Spleen (tissue), 7 donors: ENCODE measurements around the gene MAGI2.

ENCODE experiments used
- CTCF ChIP-seq, 11 experiments: fragments of 200-600 bp in 7 of 11; fragments of 450-650 bp in 4 of 11; sonication (generic) in 4 of 11; IDR thresholded peaks in 8 of 11; conservative IDR thresholded peaks in 3 of 11; 1 replicate in 7 of 11; 2 replicates in 4 of 11; pipeline versions ENCODE4 v1.4.0 to v1.8.0; 2016 to 2021; ENCODE audit warnings: antibody characterized with exemption in 11 of 11, inconsistent platforms in 4 of 11, mild to moderate bottlenecking in 1 of 11
- POLR2A ChIP-seq, 3 donors: fragments of 450-650 bp; IDR thresholded peaks; one replicate each; pipeline ENCODE4 v1.5.1; 2017; ENCODE audit warnings: antibody characterized with exemption in 3 of 3, mild to moderate bottlenecking in 1 of 3
- POLR2AphosphoS5 ChIP-seq, 3 donors: sonication (generic); formaldehyde crosslinking; IDR thresholded peaks; one replicate each; pipeline ENCODE4 v1.5.1; 2017; ENCODE audit warnings: antibody characterized with exemption in 3 of 3
- donor health status: DM: no; HTN: no; CAD: no; lungs with moderate emphysema.
- donor health status: DM: no; HTN: no; CAD: no.
- donor health status: DM: no; HTN: no; CAD: no.

DNA sequence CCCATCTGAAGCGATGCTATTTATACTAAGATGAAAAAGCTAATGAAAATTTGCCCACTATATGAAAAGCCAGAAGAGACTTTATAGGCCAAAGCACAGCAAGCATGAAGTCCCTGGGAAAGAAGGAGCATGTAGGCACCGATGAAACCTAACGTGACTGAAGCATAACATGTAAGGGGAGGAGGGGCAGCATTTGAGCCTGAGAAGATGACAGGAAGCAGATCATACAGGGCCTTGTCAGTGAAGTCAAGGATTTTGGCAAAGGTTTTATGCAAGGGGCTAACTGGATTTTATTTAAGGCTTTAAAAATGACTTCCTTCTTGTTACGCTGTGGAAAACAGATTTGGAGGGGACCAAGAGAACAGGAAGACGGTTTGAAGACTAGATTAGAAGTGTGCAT lies 910.9 kb downstream of the MAGI2 start:
- TF ChIP-seq CTCF (IDR thresholded peaks at IDR 0.05 in 8 of 11, conservative IDR thresholded peaks at IDR 0.05 in 3 of 11), result no peak
- TF ChIP-seq POLR2AphosphoS5 (IDR thresholded peaks at IDR 0.05), result no peak
- no peak for TF ChIP-seq POLR2A (IDR thresholded peaks at IDR 0.05)
